IMR-90 (cell line): ENCODE results near the gene CH25H. TPM values are rescaled to one million over a fixed set of nuclear protein-coding genes. Genes with fewer than 3 reads are reported as not detected.

Experiments
- ATAC-seq: fragments of 200-7000 bp; cut with Tn5 transposase; 2 replicates; pipeline ENCODE4 v1.9.1; 2020; ENCODE audit warnings: low read depth, mild to moderate bottlenecking, moderate library complexity
- BruUV-seq: library from RNA; stranded (reverse); fragments of 400-500 nt; replicated peaks from 2 replicates; lab custom pipeline; 2021; lab: Mats Ljungman, UMichigan
- CTCF ChIA-PET: fragments of 300-600 bp; formaldehyde crosslinking; extraction: SDS; loops from one replicate; lab custom pipeline; 2021; ENCODE audit warnings: antibody characterized with exemption; lab: Yijun Ruan, JAX
- POLR2A ChIA-PET: fragments of 300-600 bp; sonication (Branson Sonifier 250); formaldehyde crosslinking; loops from one replicate; lab custom pipeline; 2022; ENCODE audit warnings: antibody characterized with exemption; ENCODE audit not compliant: unreplicated experiment; lab: Charles Lee
- DNase-seq: peaks from one replicate; pipeline ENCODE4 v3.0.0; 2013
- H2AFZ ChIP-seq: replicated peaks from 2 replicates; pipeline ENCODE3; 2013; ENCODE audit warnings: low read length, mild to moderate bottlenecking; ENCODE audit not compliant: poor library complexity
- H2AK5ac ChIP-seq: 2 replicates; pipeline ENCODE4 v1.6.1; 2013; ENCODE audit warnings: low read depth, low read length, inconsistent platforms
- H2AK9ac ChIP-seq: replicated peaks from 2 replicates; pipeline ENCODE3; 2013; ENCODE audit warnings: mild to moderate bottlenecking, low read depth, low read length, moderate library complexity; ENCODE audit not compliant: poor library complexity
- H2BK120ac ChIP-seq: 2 replicates; pipeline ENCODE4 v1.6.1; 2013; ENCODE audit warnings: low read depth, low read length, inconsistent platforms
- H2BK15ac ChIP-seq: 3 replicates; pipeline ENCODE4 v1.6.1; 2013; ENCODE audit warnings: low read depth, low read length, inconsistent platforms
- H2BK20ac ChIP-seq: 2 replicates; pipeline ENCODE4 v1.6.1; 2013; ENCODE audit warnings: low read depth, mild to moderate bottlenecking, inconsistent platforms, low read length, moderate library complexity
- H2BK5ac ChIP-seq: 2 replicates; pipeline ENCODE4 v1.6.1; 2013; ENCODE audit warnings: mild to moderate bottlenecking, low read depth, low read length, inconsistent platforms; ENCODE audit not compliant: poor library complexity, severe bottlenecking
- H3K14ac ChIP-seq: replicated peaks from 2 replicates; pipeline ENCODE4 v1.6.1; 2013; ENCODE audit warnings: low read depth, low read length, inconsistent platforms
- H3K18ac ChIP-seq: 2 replicates; pipeline ENCODE4 v1.6.1; 2013; ENCODE audit warnings: low read depth, low read length, control low read depth
- H3K23ac ChIP-seq: 2 replicates; pipeline ENCODE4 v1.6.1; 2013; ENCODE audit warnings: low read depth, low read length, inconsistent platforms
- H3K27ac ChIP-seq: 2 replicates; pipeline ENCODE4 v1.5.1; 2013; ENCODE audit warnings: mild to moderate bottlenecking, control low read depth, low read length; ENCODE audit not compliant: insufficient read depth
- H3K27me3 ChIP-seq: 2 replicates; pipeline ENCODE4 v1.6.1; 2013; ENCODE audit warnings: low read length; ENCODE audit not compliant: control insufficient read depth, insufficient read depth
- H3K36me3 ChIP-seq: 2 replicates; pipeline ENCODE4 v1.6.1; 2013; ENCODE audit warnings: low read length, mixed read lengths; ENCODE audit not compliant: control insufficient read depth, insufficient read depth
- H3K4ac ChIP-seq: 2 replicates; pipeline ENCODE4 v1.6.1; 2013; ENCODE audit warnings: low read depth, low read length, inconsistent platforms
- H3K4me1 ChIP-seq: 2 replicates; pipeline ENCODE4 v1.6.1; 2013; ENCODE audit warnings: low read length, mixed read lengths; ENCODE audit not compliant: control insufficient read depth, insufficient read depth
- H3K4me2 ChIP-seq: 2 replicates; pipeline ENCODE4 v1.6.1; 2013; ENCODE audit warnings: low read depth, mild to moderate bottlenecking, control low read depth, low read length, moderate library complexity
- H3K4me3 ChIP-seq: 2 replicates; pipeline ENCODE4 v1.5.1; 2013; ENCODE audit warnings: low read depth, mild to moderate bottlenecking, control low read depth, low read length, moderate library complexity; ENCODE audit not compliant: insufficient read depth
- H3K56ac ChIP-seq: 2 replicates; pipeline ENCODE4 v1.6.1; 2013; ENCODE audit warnings: low read length, inconsistent platforms; ENCODE audit not compliant: insufficient read depth; ENCODE audit errors: extremely low read depth
- H3K79me1 ChIP-seq, 2 experiments: 2 replicates each; pipeline ENCODE4 v1.6.1; 2013; ENCODE audit warnings: low read length in 2 of 2, inconsistent platforms in 1 of 2, low read depth in 1 of 2
- H3K9ac ChIP-seq: 2 replicates; pipeline ENCODE4 v1.6.1; 2013; ENCODE audit warnings: low read depth, low read length, control low read depth
- H3K9me1 ChIP-seq: 2 replicates; pipeline ENCODE4 v1.6.1; 2013; ENCODE audit warnings: low read length, inconsistent platforms; ENCODE audit not compliant: insufficient read depth
- H3K9me3 ChIP-seq: 2 replicates; pipeline ENCODE4 v1.6.1; 2013; ENCODE audit warnings: low read length; ENCODE audit not compliant: control insufficient read depth, insufficient read depth
- H4K20me1 ChIP-seq: 2 replicates; pipeline ENCODE4 v1.6.1; 2013; ENCODE audit warnings: low read length, inconsistent platforms; ENCODE audit not compliant: insufficient read depth
- H4K5ac ChIP-seq: 2 replicates; pipeline ENCODE4 v1.6.1; 2013; ENCODE audit warnings: mild to moderate bottlenecking, low read depth, low read length, control low read depth
- H4K8ac ChIP-seq, 2 experiments: 2 replicates each; pipeline ENCODE4 v1.6.1; 2013; ENCODE audit warnings: low read depth in 2 of 2, low read length in 2 of 2, control low read depth in 1 of 2, inconsistent platforms in 1 of 2
- H4K91ac ChIP-seq: 2 replicates; pipeline ENCODE4 v1.6.1; 2013; ENCODE audit warnings: low read depth, low read length, inconsistent platforms; ENCODE audit not compliant: insufficient read depth
- BHLHE40 ChIP-seq: fragments of 150-350 bp; IDR thresholded peaks from 2 replicates; pipeline ENCODE4 v1.6.1; 2016; ENCODE audit warnings: mild to moderate bottlenecking, low read depth, low read length
- CHD1 ChIP-seq: IDR thresholded peaks from 2 replicates; pipeline ENCODE4 v1.6.1; 2012; ENCODE audit warnings: low read depth, low read length, improper control_type of control experiment
- MXI1 ChIP-seq: IDR thresholded peaks from 2 replicates; pipeline ENCODE4 v1.6.1; 2012; ENCODE audit warnings: low read depth, mild to moderate bottlenecking, low read length, moderate library complexity, borderline replicate concordance
- POLR2A ChIP-seq: IDR thresholded peaks from 2 replicates; pipeline ENCODE4 v1.6.1; 2012; ENCODE audit warnings: mild to moderate bottlenecking, low read depth, low read length
- RFX5 ChIP-seq: IDR thresholded peaks from 2 replicates; pipeline ENCODE4 v1.8.0; 2012; ENCODE audit warnings: low read depth, mild to moderate bottlenecking, low read length, moderate library complexity
- WGBS, 2 experiments: methylation state at CpG; one replicate each; pipeline versions ENCODE4 v1.1.5 to v1.1.7; 2013; ENCODE audit warnings: missing lambda C conversion rate in 2 of 2; ENCODE audit not compliant: insufficient read length in 1 of 2; ENCODE audit errors: extremely low coverage in 2 of 2; 5-methylcytosine and 5-hydroxymethylcytosine counted together
- dilution Hi-C: fragments of 300-500 bp; cut with HindIII; formaldehyde crosslinking; loops from one replicate; pipeline ENCODE4 v1.14.3; 2018; ENCODE audit warnings: low sequenced_read_pairs; ENCODE audit not compliant: unreplicated experiment
- in situ Hi-C: fragments of 300-500 bp; cut with MboI; formaldehyde crosslinking; loops from 3 replicates; pipeline ENCODE4 v1.14.3; 2019; ENCODE audit warnings: low sequenced_read_pairs, inconsistent platforms, mixed read lengths
- intact Hi-C: fragments of 100-400 bp; cut with micrococcal nuclease; formaldehyde crosslinking; loops from 2 replicates; pipeline ENCODE4 v1.10.0; 2022
- polyA plus RNA-seq, 3 experiments: library from polyadenylated mRNA; depleted of rRNA; stranded (reverse); fragments of >200 nt; gene quantifications; 2 replicates each; pipeline ENCODE4 v1.2.3, GENCODE V29; 2012; ENCODE audit warnings: low replicate concordance in 1 of 3
- total RNA-seq: library from RNA; depleted of rRNA; stranded (reverse); fragments of >200 nt; gene quantifications from 2 replicates; pipeline ENCODE4 v1.2.3, GENCODE V29; 2012
- TF ChIP-seq, protein P1 (sequence below): conservative IDR thresholded peaks from 2 replicates; pipeline ENCODE4 v1.5.1; 2012; ENCODE audit warnings: mild to moderate bottlenecking, low read depth, low read length, improper control_type of control experiment
- TF ChIP-seq, protein P2 (sequence below): fragments of 150-350 bp; IDR thresholded peaks from 2 replicates; pipeline ENCODE4 v1.6.1; 2017; ENCODE audit warnings: mild to moderate bottlenecking, antibody characterized with exemption, low read length, low read depth

Gene CH25H
- total and polyA plus RNA-seq, 2 of the 4 experiments (the other 2 are of a cell fraction): 0.12 to 0.18 TPM

DNA sequence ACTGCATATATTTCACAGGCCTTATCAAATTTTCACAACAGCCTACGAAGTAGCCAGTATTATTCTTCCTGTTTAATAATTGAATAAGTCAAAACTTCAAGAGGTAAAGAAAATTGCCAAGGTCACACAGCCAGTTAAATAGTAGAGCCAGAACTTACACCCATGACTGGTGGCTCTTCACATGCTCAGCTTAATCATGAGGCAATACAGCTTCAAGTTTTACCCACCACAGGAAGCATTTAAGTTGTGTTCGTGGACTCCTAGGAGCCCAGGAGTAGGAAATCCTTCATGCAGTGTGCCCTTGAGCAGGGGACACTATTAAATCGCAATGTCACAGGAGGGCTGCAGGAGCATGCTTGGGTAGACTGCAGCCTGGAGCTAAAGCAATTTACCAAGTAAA lies 33.4 kb upstream of the CH25H start:
- Histone ChIP-seq H4K5ac (no peak overlapping the region), H4K91ac (no peak overlapping the region), H3K56ac (no peak overlapping the region), H3K79me1 (no peaks in the 10 kb centered on the region), H2AK9ac (no peak overlapping the region), H2BK15ac (no peak overlapping the region), H2BK20ac (no peak overlapping the region), H3K27ac (no peak overlapping the region), H2BK120ac (no peak overlapping the region), H3K23ac (no peak overlapping the region), H2AK5ac (no peak overlapping the region), H3K4me3 (no peak overlapping the region), H3K18ac (no peak overlapping the region), H3K14ac (no peak overlapping the region), H3K4me2 (no peak overlapping the region), H2AFZ (no peak overlapping the region), H3K27me3 (no peaks in the 10 kb centered on the region), H3K9me3 (no peaks in the 10 kb centered on the region), H3K4ac (no peak overlapping the region), H3K9ac (no peak overlapping the region), H3K9me1 (peaks cover 5% of the 10 kb centered on the region), H3K36me3 (no peaks in the 10 kb centered on the region), H4K20me1 (no peaks in the 10 kb centered on the region), H3K4me1 (peaks cover 6% of the 10 kb centered on the region; the same call in 1 of the 2 replicates), H4K8ac (no peak overlapping the region), H2BK5ac (no peak overlapping the region)
- dilution Hi-C loops: no loop called here
- 100% methylated on average over 2 of the region's 3 CpGs; no CpG with 5 or more reads in 1 of the 2 experiments for WGBS, 2 experiments
- ChIA-PET POLR2A (no interaction called here), CTCF (no interaction called here)
- DNase-seq: no peak
- TF ChIP-seq CHD1 (no peak), RFX5 (no peak), MXI1 (no peak), BHLHE40 (no peak), POLR2A (no peak)
- TF ChIP-seq, protein P1, sequence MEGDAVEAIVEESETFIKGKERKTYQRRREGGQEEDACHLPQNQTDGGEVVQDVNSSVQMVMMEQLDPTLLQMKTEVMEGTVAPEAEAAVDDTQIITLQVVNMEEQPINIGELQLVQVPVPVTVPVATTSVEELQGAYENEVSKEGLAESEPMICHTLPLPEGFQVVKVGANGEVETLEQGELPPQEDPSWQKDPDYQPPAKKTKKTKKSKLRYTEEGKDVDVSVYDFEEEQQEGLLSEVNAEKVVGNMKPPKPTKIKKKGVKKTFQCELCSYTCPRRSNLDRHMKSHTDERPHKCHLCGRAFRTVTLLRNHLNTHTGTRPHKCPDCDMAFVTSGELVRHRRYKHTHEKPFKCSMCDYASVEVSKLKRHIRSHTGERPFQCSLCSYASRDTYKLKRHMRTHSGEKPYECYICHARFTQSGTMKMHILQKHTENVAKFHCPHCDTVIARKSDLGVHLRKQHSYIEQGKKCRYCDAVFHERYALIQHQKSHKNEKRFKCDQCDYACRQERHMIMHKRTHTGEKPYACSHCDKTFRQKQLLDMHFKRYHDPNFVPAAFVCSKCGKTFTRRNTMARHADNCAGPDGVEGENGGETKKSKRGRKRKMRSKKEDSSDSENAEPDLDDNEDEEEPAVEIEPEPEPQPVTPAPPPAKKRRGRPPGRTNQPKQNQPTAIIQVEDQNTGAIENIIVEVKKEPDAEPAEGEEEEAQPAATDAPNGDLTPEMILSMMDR: no peak
- TF ChIP-seq, protein P2, sequence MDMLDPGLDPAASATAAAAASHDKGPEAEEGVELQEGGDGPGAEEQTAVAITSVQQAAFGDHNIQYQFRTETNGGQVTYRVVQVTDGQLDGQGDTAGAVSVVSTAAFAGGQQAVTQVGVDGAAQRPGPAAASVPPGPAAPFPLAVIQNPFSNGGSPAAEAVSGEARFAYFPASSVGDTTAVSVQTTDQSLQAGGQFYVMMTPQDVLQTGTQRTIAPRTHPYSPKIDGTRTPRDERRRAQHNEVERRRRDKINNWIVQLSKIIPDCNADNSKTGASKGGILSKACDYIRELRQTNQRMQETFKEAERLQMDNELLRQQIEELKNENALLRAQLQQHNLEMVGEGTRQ: no peak
- BruUV-seq: no TSS peak
- ATAC-seq: no peak
- intact Hi-C loops: no loop called here
- in situ Hi-C loops: no loop called here
